NK-92 (cell line): ENCODE results near the gene MIF4GD.
"Not testable (repeated sequence)": the region's sequence is repeated elsewhere in the genome, so short reads cannot be mapped to it uniquely, and the experiment has no call there.

Source experiments
- DNase-seq: peaks from one replicate; lab custom pipeline; 2025; ENCODE audit not compliant: unreplicated experiment; lab: John Stamatoyannopoulos, UW

MIF4GD gene

DNA sequence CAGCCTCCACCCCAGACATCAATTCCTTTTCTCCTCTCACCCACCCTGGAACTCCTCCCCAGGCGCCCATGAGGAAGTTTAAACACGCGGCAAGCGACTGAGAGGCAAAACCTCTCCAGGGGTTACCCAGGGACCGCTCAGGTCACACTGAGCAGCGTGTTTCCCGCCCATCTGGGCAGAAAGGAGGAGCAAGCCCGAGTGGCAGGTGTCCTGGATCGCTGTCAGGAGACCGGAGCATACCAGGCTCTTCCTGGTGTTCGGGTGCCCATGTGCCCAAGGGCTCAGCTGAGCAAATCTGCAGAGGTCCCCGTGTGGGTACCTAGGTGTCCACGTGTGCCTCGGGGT is 17.7 kb upstream of the MIF4GD start:
- DNase-seq = no peak

DNA sequence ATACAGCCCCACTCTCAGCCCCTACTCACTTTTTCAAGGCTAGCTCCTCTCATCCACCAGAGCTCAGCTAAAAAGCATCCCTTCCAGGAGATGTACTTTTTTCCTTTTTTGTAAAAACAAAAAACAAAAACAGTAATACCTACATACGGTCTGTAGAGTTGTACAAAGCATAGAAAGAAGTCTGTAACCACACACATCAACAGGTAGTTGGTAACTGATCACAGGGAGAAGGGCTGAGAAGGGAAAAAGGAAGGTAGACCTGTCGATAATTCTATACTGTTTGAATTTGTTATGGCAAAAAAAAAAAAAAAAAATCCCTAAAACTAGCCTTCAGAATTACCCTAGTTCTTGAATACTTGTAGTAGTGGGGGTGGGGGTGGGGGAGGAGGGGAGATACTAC is 17.3 kb upstream of the MIF4GD start:
- no peak for DNase-seq

DNA sequence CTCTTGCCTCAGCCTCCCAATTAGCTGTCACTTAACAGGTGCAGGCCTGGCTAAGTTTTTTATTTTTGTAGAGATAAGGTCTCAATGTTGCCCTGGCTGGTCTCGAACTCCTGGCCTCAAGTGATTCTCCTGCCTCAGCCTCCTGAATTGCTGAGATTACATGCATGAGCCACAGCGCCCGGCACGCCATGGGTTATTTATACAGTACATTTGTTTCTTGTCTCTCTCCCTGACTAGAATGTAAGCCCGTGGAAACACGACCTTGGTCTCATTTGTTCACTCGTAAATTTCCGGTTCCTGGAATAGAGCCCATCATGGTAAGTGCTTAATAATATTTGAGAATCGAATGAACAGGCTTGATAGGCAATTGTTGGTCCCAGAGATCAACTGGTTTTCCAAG is 16.2 kb upstream of the MIF4GD start:
- no peak for DNase-seq

DNA sequence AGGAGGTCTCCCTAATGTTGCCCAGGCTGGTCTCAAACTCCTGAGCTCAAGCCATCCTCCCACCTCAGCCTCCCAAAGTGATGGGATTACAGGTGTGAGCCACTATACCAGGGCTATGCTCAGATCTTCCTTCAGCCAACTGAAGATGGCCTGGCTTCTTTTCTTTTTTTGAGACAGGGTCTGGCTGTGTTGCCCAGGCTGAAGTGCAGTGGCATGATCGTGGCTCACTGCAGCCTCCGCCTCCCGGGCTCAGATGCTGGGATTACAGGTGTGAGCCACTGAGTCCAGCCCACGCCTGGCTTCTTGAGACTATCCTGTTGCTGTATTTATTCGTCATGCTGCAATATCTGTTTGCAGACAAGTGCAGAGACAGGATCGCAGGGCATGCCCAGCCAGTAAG is 14.1 kb upstream of the MIF4GD start:
- DNase-seq = no peak

DNA sequence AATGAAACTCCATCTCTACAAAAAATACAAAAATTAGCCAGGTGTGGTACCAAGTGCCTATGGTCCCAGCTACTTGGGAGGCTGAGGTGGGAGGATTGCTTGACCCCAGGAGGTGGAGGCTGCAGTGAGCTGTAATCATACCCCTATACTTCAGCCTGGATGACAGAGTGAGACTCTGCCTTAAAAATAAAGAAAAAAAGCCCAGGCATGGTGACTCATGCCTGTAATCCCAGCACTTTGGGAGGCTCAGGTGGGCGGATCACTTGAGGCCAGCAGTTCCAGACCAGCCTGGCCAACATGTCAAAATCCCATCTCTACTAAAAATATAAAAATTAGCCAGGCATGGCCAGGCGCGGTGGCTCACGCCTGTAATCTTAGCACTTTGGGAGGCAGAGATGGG is 9.2 kb upstream of the MIF4GD start:
- not testable (repeated sequence) for DNase-seq

DNA sequence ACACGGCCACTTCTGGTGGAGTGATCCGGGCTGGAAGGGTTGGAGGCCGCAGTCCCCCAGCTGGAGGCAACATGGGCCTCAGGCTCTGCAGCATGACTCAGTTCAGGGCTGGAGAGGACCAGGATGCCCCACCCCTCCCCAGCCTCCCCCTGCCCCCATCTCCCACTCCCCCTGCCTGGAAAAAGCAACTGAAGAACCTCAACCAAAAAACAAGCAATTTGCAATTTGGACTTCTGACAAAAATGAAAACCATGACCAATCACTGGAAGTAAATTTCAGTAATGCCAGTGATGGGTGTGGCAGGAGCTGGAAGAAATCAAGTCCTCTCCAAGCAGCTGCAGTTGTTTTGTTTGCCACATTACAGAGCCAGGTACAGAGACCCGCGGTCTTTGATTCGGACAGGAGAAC is 6.6 kb upstream of the MIF4GD start:
- no peak for DNase-seq

DNA sequence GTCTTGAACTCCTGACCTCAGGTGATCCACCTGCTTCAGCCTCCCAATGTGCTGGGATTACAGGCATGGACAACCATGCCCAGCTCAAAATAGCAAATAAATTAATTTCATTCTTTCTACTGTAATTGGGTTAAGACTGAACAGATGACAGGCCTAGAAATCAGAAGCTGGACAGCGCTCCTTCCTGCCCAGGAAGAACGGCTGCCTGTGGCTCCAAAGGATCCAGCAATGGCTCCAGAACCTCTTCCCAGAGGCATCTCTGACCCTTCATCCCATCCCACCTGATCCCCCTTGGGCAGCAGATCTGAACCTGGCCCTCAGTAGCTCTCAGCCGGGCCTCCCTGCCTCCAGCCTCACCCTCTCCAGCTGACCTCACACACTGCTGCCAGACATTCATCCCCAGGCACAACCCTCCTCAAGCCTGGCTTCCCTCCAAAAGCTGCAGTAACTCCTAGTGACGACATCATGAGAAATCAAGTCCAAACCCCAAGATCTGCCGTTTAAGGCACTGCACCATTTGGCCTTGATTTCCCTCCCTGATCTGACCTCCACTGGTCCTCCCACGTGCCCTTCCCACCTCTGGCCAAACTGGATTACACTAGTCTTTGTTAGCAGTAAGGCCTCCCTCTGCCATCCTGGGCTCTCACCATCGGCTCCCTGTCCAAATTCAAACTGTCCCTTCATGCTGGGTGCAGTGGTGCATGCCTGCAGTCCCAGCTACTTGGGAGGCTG is 3.1 kb upstream of the MIF4GD start:
- DNase-seq = no peak

DNA sequence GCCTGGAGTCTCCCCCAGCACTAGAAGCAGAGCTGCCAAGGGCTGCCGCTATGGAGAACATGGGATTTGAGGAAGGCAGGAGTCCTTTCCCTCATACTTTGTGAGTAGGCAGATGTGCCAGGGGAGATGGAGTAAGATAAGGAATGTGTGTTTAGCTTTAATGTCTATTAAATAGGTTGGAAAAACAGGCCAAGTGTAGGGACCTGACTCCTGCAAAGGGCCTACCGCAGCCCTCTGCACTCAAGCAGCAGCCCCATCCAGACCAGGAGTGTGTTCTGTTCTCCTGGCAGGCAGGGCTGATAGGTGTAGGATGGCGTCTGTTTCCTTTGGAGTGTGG is 1.8 kb upstream of the MIF4GD start:
- no peak for DNase-seq

DNA sequence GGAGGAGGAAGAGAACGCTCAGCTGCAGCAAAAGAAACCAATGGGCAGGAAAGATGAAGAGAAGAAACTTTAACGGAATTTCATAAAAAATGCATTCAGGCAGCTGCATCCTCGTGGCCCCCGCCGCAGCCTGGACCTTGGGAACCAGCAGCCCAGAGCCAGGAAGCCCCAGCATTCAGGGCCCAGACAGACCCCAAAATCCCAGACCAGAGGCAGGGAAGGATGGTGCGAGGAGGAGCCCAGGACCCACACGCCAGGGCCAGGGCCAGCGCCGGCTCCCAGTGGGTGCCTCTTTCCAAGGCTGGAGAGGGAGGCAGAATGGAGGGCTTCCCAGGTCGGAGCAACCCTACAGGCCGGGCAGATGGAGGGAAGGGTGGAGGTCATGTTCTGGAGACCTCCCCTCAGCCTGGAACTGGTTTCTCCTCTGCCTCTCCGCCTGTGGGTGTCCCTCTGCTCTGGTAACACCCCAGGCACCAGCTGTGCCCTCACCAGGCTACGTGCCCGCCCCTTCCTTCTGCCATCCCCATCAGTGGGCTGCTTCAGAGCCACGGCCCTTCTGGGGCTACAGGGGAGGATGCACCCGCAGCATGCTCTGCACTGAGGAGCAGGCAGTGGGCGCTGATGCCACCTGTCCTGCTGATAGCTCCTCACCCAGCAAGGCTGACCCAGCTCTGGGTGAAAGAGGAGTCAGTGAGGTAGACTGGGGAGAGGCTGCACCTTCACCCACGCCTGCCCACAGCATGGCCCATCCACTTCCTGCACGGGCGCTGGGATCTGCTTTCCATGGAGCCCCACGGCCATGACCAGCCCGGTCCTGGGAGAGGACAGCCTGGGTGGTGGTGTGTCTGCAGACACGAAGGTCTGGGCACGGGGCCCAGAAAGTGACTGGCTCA is 1.2 kb upstream of the MIF4GD start:
- DNase-seq = no peak

DNA sequence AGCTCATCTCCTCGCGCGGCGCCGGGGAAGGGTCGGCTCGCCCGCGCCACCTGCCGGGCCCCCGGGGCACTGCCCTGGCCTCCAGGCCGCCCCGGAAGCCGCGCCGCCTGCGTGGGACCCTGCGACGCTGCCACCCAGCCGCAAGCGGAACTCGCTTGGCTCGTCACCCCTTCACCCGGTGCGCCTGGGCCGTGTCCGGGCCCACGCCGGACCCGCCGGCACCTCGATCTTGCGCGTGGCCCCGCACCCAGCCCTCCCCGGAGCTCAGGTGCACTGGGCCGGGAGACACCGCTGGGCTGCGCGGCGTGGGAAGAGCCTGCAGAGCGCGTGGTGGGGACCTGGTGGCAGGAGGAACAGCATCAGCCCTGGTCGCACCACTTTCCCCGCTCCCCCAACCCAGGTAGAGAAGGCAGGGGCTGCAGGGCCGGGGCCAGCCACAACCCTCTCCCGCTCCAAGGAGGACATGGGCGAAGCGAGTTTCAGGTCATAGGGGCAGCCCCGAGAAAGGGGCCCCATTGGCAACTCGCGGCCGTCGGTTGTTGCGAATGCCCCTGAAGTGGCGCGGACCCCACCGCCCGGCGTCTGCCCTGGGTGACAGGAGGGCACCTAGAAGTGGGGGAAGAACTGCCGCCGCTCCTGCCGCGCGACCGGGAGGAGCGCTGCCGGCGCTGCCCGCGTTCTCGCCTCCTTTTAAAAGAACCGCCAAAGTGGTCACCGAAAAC is 363 bp upstream of the MIF4GD start:
- no peak for DNase-seq

DNA sequence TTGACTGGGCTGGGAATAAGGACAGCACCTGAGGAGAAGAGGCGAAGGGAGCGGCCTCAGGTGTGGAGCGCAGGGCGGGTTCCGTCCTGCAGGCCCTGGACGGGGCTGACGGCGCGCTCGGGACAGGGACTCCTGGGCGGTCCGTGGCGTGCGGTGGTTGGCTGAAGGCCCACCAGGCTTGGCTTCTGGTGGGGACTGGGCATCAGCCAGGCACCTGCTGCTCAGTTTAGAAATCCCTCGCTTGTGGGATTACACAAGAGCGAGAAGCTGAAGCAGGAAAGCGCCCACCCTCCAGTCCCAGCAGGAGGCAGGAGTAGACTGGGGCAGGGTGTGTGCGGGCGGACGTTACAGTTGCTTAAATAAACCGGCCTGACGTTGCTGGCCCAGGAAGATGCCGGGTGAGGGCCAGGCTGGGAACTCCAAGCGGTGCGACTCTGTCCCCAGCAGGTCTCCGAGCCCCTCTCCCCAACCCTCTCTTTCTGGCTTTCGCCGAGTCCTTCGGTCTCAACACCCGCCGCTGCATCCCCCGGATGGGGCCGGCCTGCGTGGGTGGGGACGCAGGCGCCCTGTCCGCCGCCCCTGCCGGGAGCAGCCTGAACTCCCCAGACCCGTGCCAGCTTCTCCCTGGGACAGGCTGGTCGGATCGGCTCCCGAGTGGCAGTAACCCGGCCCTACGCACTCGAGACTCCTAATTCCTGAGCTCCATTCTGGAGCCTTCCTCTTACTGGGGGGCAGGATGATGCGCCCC is 639 bp downstream of the MIF4GD start:
- no peak for DNase-seq

DNA sequence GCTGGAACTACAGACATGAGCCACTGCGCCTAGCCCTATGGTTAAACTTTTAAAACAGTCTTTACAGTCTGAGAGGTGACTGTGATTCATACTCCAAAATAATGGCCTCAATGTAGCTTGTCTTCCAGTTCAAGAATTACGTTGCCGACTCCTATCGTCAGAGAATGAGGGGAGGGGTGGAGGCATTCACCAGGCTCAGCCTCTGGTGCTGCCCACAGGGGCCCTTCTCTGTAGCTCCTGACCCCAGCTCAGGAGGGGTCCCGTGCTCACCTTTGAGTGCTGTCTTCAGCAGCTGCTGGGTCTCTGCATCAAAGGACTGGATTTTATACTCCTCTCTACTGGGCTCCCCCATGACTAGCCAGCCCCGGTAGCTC is 1.2 kb downstream of the MIF4GD start:
- no peak for DNase-seq

DNA sequence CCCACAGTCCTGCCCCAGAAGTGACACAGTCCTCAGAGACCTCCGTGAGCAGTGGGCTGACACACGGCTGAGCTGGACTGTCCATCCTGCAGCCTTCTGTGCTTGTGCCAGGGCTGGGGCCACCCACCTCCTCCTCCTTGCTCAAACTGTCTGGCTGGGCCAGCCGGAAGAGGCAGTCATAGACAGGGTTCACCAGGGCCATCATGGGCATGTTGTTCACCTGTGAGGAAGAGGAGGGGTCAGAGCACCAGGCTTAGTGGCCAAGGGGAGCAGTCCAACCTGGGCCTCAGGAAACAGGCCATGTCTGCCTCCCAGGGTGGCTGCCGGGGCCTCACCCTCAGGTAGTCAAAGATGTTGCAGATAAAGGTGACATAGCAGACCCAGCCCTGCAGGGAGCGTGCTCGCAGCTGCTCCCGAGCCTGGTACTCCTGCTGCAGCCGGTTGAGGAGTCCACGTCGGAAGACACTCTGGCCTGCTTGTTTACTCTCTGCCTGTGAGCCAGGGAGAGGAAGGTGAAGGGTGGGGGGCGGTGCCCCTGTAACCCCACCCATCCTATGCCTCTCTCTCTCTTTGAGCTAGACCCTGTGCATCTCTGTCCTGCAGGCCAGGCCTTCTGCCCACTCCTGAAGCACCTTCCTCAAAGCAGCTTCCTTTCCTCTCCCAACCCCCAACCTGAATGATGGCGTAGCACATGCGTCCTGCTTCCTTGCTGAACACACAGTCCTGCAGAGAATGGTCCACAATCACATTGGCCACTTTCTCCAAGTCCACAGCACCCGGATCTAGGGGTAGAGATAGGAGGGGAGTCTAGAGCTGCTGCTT is 3.4 kb downstream of the MIF4GD start:
- DNase-seq = no peak

DNA sequence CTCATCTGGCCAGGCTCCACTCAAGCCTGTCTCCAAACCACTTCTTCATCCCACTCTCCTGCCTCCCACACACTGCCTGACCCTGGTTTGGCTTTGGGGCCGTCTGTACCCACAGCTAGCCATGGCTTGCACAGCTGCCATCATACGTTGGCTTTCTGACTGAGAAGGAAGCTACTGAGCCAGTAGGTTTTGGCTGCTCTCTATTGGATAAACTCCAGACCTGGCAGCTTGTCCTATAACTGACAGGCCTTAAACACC is 3.9 kb downstream of the MIF4GD start:
- DNase-seq = no peak

DNA sequence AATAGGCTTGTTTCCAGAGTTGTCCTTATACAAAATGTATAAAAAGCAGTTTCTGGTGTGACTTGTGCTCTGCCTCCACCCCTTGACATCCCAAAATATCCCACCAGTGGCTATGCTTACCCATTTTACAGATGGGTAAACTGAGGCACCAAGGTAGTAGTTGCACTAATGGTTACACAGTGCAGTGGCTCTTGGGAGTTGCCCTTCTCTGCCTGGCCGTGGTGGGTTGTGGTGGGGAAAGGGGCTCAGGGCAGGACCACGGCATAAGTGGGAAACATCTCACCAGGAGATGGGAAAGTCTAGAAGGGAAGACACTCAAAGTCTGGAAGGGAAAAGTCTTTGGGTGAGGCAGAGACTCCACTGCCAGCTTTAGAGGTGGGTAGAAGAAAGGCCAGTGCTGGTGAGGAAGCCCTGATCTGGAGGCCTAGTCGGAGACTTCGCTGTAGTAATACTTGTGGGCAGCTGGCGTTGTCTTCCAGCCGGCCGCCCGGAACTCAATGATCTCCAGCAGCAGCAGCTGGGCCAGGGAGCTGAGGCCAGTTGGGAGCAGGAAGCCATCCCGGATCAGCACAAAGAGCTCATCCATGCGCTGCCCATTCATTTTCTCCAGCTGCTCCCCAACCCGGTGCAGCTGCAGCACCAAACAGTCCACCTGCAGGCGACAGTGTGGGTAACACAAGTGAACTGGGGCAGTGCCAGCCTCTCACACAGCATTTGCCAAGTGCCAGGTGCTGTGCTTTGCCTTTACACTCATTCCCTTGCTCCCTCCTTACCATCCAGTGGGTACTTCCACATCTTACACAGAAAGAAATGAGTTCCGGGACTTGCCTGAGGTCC is 4.5 kb downstream of the MIF4GD start:
- no peak for DNase-seq

DNA sequence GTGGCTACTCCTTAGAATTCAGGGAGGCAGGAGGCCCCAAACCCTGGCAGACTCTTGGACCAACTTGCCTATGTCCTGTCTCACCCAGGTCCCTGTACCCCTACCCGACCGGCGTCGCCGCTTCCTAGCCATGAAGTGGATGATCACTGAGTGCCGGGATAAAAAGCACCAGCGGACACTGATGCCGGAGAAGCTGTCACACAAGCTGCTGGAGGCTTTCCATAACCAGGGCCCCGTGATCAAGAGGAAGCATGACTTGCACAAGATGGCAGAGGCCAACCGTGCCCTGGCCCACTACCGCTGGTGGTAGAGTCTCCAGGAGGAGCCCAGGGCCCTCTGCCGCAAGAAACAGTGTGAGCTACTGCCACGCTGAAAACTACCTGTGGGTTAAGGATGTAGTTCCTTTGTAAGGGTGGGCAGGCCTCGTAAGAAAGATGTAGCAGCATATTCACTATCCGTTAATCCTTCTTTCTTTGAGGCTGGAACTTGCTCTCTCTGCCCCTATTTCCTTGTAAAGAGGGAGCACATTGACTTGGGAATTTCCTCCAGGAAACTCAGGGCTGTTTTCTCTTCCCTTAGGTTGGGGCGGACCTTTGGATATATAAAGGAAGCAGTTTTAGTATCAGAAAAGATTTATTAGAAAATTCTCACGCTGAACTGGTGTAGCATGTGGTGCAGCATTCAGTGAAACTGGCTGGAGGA is 5.3 kb downstream of the MIF4GD start:
- DNase-seq = no peak

DNA sequence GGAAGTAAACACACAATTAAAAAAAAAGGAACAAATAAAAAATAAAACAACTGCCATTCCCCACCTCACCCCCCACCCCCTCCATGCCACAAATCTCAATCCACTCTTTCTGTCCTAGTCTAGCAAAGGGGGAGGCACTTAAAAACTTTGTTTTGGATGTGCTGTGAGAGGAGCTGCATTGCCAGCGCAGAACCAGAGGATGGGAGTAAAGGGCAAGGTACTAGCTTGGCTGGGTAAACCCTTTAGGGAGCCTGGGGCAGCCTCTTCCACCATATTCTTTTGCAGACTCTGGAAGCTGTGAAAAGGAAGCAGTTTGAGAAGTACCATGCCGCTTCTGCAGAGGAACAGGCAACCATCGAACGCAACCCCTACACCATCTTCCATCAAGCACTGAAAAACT is 8.0 kb downstream of the MIF4GD start:
- no peak for DNase-seq

DNA sequence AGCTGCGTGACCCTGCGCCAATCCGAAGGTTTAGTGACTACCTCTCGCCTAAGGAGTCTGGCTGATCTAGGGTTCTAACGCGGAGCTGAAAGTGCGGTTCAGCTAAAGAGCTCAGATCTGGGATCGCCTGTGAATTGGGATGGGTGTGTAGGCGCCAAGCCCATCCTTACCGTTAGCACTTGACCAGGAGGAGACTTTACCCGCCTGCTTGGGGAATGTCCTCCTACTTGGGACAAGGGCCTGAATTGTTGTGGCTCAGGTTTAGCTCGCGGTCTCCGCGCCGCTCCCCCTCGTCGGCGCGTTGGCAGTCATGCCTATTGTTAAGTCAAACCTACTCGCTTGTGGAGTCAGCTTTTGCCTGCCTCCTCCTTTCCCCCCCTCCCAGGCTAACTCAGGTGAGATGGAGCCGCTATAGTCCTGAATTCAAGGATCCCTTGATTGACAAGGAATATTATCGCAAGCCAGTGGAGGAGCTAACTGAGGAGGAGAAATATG is 8.9 kb downstream of the MIF4GD start:
- DNase-seq = no peak
